ENCODE data around the gene TMPRSS13. TPM values are rescaled to one million over a fixed set of nuclear protein-coding genes. Genes with fewer than 3 reads are reported as not detected.

Gene TMPRSS13
- total and polyA plus RNA-seq, 5 donors: 0.07 to 0.11 TPM; not detected in 3

DNA sequence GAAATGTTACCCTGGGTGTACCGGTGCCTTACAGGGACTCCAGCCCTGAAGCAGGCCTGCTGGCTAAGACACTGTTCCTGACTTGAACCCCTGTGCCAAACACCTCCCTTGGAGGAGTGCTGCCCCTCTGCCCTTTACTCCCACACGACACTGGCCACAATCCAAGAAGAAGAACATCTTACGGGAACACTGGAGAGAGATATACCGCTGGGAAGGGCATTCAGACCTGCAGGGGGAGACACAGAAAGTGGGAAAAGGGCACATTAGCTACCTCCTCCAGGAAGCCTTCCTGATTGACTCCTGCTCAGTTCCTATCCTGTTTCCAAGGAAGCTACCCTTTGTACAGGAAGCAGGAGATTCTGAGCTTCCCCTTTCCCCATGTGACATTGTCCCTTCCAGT, 18.7 kb downstream of the TMPRSS13 start:
- no peak overlapping the region for H3K27ac ChIP-seq (ENCODE audit: low read length)
- WGBS: 55% methylated on average over 4 of the region's 4 CpGs
- H3K4me1 ChIP-seq (ENCODE audit: control insufficient read depth, insufficient read depth, low read length): no peaks in the 10 kb centered on the region
- ATAC-seq (no peak), DNase-seq (peak in 1 of 3 donors; percentile 6)
- no peaks in the 10 kb centered on the region for H3K9me3 ChIP-seq (ENCODE audit: control insufficient read depth, low read length)
- intact Hi-C loops (cut with DNase I): no loop called here
- H3K4me3 ChIP-seq (ENCODE audit: low read length): no peak overlapping the region
- no peaks in the 10 kb centered on the region for H3K27me3 ChIP-seq (ENCODE audit: control insufficient read depth, insufficient read depth)

DNA sequence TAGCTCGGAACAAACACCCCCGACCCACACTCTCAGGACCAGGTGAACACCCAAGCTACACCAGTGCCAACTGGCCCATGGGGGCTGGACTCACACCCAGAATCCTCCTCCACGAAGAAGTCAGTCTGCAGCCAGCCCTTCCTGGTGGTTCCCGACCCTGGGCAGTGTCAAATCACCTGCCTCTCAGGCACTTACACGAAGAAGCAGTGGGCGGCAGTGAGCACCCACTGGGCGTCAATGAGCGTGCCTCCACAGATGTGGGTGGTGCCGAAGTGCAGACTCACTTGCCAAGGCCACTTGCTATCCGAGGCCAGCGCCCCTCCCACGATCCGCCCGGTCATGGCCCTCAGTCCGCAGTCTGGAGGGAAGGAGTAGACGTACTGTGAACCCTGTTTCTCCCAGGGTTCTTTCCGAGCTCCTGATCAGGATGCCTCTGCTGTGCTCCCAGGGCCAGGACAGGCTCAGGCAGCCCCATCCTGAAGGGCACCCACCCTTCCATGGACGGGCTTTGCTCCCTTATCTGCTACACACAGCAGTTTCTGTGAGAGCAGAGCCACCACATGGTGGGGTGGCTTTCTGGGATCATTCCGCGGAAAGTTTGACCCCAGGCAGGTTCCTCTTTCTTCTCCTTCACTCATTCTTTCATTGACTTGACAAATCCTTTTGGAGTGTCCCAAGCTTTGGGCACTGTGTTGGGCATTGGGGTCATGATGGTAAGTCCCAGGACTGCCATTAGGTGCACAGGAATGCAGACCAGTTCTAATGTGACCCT, 19.4 kb downstream of the TMPRSS13 start:
- Histone ChIP-seq H3K4me3 (ENCODE audit: low read length) (no peak overlapping the region), H3K27me3 (ENCODE audit: control insufficient read depth, insufficient read depth) (no peaks in the 10 kb centered on the region), H3K4me1 (ENCODE audit: control insufficient read depth, insufficient read depth, low read length) (no peaks in the 10 kb centered on the region), H3K27ac (ENCODE audit: low read length) (no peak overlapping the region), H3K9me3 (ENCODE audit: control insufficient read depth, low read length) (no peaks in the 10 kb centered on the region)
- intact Hi-C loops (cut with DNase I): loop anchor here in 1 of 4 donors (10.0 kb wide), 1 partner anchor 65 kb away; no protein-coding TSS in a partner anchor
- no peak for ATAC-seq
- peak in 1 of 3 donors; percentile 5 for DNase-seq
- 90% methylated on average over 20 of the region's 20 CpGs for WGBS

DNA sequence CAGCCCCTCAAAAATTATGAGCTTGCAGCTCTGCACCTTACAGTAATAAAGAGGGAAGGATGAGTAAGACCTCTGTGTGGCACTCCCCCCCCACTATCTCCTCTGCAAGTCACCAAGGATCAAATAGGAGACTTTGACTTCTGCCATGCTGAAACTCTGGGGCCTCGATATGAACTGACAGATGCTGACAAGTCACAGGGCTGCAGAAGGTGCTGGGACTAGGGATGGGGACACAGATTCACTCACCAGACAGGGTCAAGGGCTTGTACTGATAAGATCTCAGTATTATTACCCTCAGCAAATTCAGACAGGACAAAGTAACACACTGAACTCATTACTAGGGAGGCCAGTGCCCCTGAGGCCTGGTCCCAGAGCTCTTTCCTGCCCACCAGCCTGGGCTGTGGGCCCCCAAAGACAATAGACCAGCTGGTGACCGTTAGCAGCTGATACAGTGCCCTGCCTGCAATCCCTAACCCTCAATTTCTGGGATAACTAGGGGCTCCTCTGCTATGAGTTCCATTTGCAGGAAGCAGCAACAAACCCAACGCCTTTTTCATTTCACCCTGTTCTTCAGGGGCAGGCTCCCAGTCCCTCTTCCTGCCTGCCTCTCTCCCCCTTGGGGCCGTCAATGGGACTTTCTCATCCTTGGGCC, 20.1 kb downstream of the TMPRSS13 start:
- Histone ChIP-seq H3K27ac (ENCODE audit: low read length) (no peak overlapping the region), H3K27me3 (ENCODE audit: control insufficient read depth, insufficient read depth) (no peaks in the 10 kb centered on the region), H3K9me3 (ENCODE audit: control insufficient read depth, low read length) (no peaks in the 10 kb centered on the region), H3K4me3 (ENCODE audit: low read length) (no peak overlapping the region), H3K4me1 (ENCODE audit: control insufficient read depth, insufficient read depth, low read length) (no peaks in the 10 kb centered on the region)
- WGBS: 81% methylated on average over 4 of the region's 4 CpGs
- ATAC-seq: no peak
- peak in 1 of 3 donors; percentile 2 for DNase-seq
- intact Hi-C loops (cut with DNase I): loop anchor here in 1 of 4 donors (10.0 kb wide), 1 partner anchor 64 kb away; no protein-coding TSS in a partner anchor

DNA sequence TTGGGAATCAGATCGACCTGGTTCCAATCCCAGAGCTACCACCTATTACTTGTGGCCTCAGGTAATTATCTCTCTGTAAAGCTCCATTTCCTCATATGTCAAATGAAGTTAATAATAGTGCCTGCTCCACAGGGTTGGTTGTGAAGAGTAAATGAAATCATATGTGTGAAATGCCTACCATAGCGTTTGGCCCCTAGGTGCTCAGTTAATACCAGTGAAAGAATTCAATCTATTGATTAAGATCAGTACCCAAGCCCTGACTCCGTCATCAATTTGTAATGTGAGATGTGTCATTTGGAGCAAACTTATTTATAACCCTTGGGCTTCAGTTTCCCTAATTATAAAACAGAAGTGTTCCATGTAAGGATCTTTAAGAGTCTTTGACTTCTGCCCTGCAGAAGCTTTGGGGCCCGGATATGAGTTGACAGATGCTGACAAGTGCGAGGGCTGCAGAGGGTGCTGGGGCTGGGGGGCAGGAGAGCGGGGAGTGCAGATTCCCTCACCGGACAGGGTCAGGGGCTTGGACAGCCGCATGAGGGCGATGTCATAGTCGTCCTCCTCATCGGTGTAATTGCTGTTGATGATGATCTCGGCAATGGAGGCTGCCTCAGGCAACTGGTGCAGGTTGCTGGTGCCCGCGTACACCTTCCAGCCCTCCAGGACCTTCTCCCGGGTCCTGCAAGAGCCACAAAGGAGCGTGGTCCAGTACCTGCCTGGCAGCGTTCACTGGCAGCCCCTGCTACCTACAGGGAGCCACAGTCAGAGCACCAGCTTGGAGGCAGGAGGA, 20.9 kb downstream of the TMPRSS13 start:
- Histone ChIP-seq H3K4me3 (ENCODE audit: low read length) (no peak overlapping the region), H3K9me3 (ENCODE audit: control insufficient read depth, low read length) (no peaks in the 10 kb centered on the region), H3K27me3 (ENCODE audit: control insufficient read depth, insufficient read depth) (no peaks in the 10 kb centered on the region), H3K27ac (ENCODE audit: low read length) (no peak overlapping the region), H3K4me1 (ENCODE audit: control insufficient read depth, insufficient read depth, low read length) (no peaks in the 10 kb centered on the region)
- intact Hi-C loops (cut with DNase I): loop anchor here in 1 of 4 donors (10.0 kb wide), 1 partner anchor 64 kb away; no protein-coding TSS in a partner anchor
- no peak for DNase-seq
- no peak for ATAC-seq
- WGBS: 87% methylated on average over 17 of the region's 17 CpGs

DNA sequence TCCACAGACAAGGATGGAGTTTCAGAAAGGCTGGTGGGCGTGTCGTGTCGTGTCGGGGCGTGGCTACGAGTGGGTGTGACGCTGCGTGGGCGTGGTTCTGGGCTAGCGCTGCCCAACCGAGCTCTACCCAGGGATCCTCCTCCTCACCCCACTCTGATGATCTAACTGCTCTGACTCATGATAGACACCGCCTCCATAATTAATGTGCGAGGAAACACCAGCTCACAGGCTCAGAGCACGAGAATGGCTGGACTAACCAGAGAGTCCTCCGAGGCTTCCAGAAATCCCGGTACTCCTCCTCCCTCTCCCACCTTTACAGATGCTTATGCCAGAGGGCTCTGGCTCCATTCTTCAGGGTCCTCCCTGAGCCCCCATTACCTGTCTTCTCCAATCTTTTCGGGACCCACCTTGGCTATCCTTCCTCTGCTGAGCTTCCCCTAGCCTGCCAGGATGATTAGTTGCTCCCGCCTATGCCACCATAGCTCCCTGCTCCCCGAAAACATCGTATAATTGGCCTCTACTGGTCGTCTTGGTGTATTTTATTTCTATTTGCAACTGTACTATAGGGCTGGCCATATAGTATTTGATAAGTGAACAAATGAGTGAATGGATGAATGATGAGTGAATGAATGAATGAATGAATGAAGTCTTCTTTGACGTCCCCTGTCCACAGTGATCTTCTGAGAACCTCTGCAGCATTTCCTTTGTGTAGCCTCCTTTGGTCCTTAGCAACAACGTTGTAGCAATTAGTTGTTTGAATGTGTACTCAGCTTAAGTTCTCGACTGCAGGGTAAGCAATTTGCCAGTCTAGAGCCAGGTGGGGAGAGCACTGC, 21.7 kb downstream of the TMPRSS13 start:
- H3K9me3 ChIP-seq (ENCODE audit: control insufficient read depth, low read length): no peaks in the 10 kb centered on the region
- WGBS: 36% methylated on average over 24 of the region's 24 CpGs
- no peak overlapping the region for H3K4me3 ChIP-seq (ENCODE audit: low read length)
- peak; percentile 97 to 98 for ATAC-seq
- intact Hi-C loops (cut with DNase I): loop anchor here in 1 of 4 donors (10.0 kb wide), 1 partner anchor 63 kb away; no protein-coding TSS in a partner anchor
- H3K27ac ChIP-seq (ENCODE audit: low read length): no peak overlapping the region
- peak; percentile 89 to 94 (median 92) for DNase-seq
- no peaks in the 10 kb centered on the region for H3K4me1 ChIP-seq (ENCODE audit: control insufficient read depth, insufficient read depth, low read length)
- no peaks in the 10 kb centered on the region for H3K27me3 ChIP-seq (ENCODE audit: control insufficient read depth, insufficient read depth)

DNA sequence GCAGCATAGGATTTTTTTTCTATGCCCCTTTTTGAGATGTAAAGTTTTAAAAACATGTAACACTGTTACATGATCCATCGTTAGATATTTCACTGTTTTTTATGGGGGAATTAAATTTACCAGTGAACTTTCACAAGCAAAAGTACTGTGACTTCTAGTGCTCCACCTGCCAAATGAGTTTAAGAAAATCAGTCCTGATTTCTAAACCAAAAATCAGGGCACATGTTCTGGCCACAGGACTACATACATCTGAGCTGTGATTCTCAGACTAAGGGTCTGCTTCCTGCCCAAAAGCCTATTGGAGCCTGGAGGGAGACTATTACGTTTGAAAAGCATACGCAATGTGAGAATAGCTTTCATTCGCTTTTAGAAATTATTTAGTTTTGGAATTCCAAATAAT, 22.5 kb downstream of the TMPRSS13 start:
- Histone ChIP-seq H3K27ac (ENCODE audit: low read length) (no peak overlapping the region), H3K4me1 (ENCODE audit: control insufficient read depth, insufficient read depth, low read length) (no peaks in the 10 kb centered on the region), H3K27me3 (ENCODE audit: control insufficient read depth, insufficient read depth) (no peaks in the 10 kb centered on the region), H3K4me3 (ENCODE audit: low read length) (no peak overlapping the region), H3K9me3 (ENCODE audit: control insufficient read depth, low read length) (no peaks in the 10 kb centered on the region)
- WGBS: 75% methylated on average over 4 of the region's 4 CpGs
- ATAC-seq (no peak), DNase-seq (no peak)
- intact Hi-C loops (cut with DNase I): loop anchor here in 1 of 4 donors (10.0 kb wide), 1 partner anchor 62 kb away; no protein-coding TSS in a partner anchor

DNA sequence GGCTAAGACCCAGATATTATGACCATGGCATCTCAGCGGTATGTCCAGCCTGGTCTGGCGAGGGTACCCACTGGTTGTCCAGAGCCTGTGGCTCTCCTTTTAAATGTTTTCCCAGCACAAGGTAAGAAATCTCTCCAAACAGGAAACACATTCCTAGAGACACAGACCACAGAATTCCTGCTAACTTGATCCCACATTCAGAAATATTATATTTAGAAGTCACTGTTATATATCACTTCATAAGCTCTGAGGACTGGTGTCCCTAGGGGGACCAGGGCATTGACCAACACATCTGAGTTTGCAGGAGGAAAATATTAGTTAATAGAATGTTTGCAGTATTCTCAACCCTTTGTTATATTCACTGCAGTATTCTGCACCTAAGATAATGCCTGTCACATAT, 23.1 kb downstream of the TMPRSS13 start:
- Histone ChIP-seq H3K9me3 (ENCODE audit: control insufficient read depth, low read length) (no peaks in the 10 kb centered on the region), H3K27me3 (ENCODE audit: control insufficient read depth, insufficient read depth) (no peaks in the 10 kb centered on the region), H3K4me3 (ENCODE audit: low read length) (no peak overlapping the region), H3K4me1 (ENCODE audit: control insufficient read depth, insufficient read depth, low read length) (no peaks in the 10 kb centered on the region), H3K27ac (ENCODE audit: low read length) (no peak overlapping the region)
- ATAC-seq (no peak), DNase-seq (no peak)
- intact Hi-C loops (cut with DNase I): loop anchor here in 1 of 4 donors (10.0 kb wide), 1 partner anchor 61 kb away; no protein-coding TSS in a partner anchor
- 96% methylated on average over 2 of the region's 2 CpGs for WGBS

DNA sequence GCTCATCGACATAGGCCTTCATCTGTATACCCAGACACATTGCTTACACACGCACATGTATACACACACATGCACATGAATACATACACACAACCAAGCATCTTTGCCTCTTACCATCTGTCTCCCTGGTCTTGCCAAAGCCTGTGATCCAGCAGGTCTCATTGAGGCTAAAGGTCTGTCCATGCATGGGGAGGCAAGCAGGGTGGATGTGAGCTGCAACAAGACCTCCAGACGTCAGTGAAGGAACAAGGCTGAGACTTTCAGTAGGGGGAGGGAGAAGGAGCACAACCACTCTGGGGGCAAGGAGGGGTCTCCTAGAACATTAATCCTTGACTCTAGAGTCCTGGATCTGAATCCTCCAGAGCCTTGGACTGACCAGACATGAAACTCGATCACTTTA, 23.7 kb downstream of the TMPRSS13 start:
- Histone ChIP-seq H3K4me3 (ENCODE audit: low read length) (no peak overlapping the region), H3K27me3 (ENCODE audit: control insufficient read depth, insufficient read depth) (no peaks in the 10 kb centered on the region), H3K27ac (ENCODE audit: low read length) (no peak overlapping the region), H3K9me3 (ENCODE audit: control insufficient read depth, low read length) (no peaks in the 10 kb centered on the region), H3K4me1 (ENCODE audit: control insufficient read depth, insufficient read depth, low read length) (no peaks in the 10 kb centered on the region)
- WGBS: 91% methylated on average over 4 of the region's 4 CpGs
- ATAC-seq (no peak), DNase-seq (no peak)
- intact Hi-C loops (cut with DNase I): loop anchor here in 1 of 4 donors (10.0 kb wide), 1 partner anchor 61 kb away; no protein-coding TSS in a partner anchor

DNA sequence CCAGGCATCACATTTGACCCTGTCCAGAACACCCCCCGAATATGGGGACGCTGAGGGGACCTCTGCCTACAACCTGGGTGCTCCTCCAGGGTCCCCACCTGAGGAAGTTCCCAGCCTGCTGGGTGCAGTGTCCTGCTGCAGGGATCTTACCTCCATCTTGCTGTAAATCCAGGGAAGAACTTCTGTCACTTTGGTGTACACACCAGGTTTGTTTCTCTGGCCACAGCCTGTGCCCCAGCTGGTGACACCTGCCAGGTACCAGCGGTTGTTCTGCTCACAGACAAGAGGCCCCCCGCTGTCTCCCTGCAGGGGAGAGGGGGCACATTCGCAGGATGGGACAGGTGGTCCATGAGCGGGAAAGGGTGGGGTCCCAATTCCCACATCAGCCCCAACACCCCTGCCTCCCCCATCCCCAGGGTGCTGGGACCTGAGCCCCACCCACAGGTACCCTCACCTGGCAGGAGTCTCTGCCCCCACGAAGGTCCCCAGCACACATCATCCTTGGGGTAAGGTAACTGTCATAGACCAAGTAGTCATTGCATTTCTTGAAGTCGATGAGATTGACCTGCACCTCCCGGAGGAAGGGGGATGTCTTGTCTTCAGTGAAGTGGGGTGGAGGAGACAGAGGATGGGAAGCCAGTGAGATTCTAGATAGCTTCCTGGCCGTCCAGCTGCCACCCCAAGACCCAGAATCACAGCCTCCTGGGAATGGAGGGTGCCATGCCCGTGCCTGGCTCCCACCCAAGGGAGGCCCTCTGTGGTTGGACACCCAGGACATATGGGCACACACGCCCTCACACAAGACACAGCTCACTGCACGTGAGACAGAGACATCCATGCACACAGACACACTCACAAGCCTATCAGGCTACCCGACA, 25.5 kb downstream of the TMPRSS13 start:
- WGBS: 89% methylated on average over 14 of the region's 14 CpGs
- ATAC-seq (no peak), DNase-seq (no peak)
- intact Hi-C loops (cut with DNase I): loop anchor here in 1 of 4 donors (10.0 kb wide), 1 partner anchor 59 kb away; no protein-coding TSS in a partner anchor
- no peaks in the 10 kb centered on the region for H3K4me1 ChIP-seq (ENCODE audit: control insufficient read depth, insufficient read depth, low read length)
- no peak overlapping the region for H3K4me3 ChIP-seq (ENCODE audit: low read length)
- no peak overlapping the region for H3K27ac ChIP-seq (ENCODE audit: low read length)
- no peaks in the 10 kb centered on the region for H3K27me3 ChIP-seq (ENCODE audit: control insufficient read depth, insufficient read depth)
- no peaks in the 10 kb centered on the region for H3K9me3 ChIP-seq (ENCODE audit: control insufficient read depth, low read length)

Measured in right cardiac atrium (tissue), 5 donors.